B cell (primary cell): ENCODE data around the gene ELMO1.

Experiments
- CTCF ChIP-seq: fragments of 200-600 bp; IDR thresholded peaks from one replicate; pipeline ENCODE4 v1.8.0; 2022; ENCODE audit warnings: antibody characterized with exemption, mild to moderate bottlenecking
- EZH2 ChIP-seq: IDR thresholded peaks from 2 replicates; pipeline ENCODE4 v1.6.1; 2012; ENCODE audit warnings: borderline replicate concordance, low read depth, mild to moderate bottlenecking, moderate library complexity, low read length; ENCODE audit not compliant: insufficient read depth, poor library complexity, severe bottlenecking

- TF ChIP-seq CTCF (no peak), EZH2 (no peak)
Observed at GRCh38 chr7:36958111-36958733, 490.4 kb downstream of the ELMO1 start.
